GM12801 (cell line): ENCODE results near the gene TTC13.

Experiments used
- TF ChIP-seq, protein P1 (sequence below): IDR thresholded peaks from one replicate; pipeline ENCODE4 v1.5.1; 2011; ENCODE audit warnings: control low read depth; ENCODE audit not compliant: insufficient read length; ENCODE audit errors: extremely low read depth

Gene TTC13

DNA sequence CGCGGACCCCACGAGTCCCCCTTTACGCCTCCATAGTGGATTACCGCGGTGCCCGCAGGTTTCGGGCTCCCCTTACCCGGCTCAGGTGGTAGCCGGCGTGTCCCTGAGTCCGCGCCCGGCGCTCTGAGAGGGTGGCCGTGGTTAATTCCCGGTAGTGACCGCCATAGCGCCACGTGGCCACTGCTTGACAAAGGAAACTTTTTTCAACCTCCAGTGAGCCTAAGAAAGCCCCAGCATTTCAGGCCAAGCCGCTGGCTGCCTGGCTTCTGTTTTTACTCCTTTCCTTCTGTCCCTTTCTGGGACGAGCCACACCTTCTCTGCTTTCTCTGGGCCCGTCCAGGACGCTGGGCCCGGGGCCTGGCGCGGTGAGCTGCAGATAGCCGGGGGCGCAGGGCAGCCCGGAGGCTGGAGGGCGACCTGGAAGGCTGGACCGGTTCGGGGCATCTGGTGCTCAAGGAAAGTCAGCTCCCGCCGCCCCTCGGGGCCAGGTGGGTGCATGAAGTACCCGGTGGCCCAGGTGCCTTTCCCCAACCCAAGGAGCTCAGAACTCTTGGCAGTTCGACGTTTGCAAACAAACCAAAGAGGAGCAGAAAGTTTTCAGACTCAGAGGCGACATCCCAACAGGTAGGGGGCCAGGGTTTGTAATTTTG lies 109.8 kb downstream of the TTC13 start:
- TF ChIP-seq, protein P1, sequence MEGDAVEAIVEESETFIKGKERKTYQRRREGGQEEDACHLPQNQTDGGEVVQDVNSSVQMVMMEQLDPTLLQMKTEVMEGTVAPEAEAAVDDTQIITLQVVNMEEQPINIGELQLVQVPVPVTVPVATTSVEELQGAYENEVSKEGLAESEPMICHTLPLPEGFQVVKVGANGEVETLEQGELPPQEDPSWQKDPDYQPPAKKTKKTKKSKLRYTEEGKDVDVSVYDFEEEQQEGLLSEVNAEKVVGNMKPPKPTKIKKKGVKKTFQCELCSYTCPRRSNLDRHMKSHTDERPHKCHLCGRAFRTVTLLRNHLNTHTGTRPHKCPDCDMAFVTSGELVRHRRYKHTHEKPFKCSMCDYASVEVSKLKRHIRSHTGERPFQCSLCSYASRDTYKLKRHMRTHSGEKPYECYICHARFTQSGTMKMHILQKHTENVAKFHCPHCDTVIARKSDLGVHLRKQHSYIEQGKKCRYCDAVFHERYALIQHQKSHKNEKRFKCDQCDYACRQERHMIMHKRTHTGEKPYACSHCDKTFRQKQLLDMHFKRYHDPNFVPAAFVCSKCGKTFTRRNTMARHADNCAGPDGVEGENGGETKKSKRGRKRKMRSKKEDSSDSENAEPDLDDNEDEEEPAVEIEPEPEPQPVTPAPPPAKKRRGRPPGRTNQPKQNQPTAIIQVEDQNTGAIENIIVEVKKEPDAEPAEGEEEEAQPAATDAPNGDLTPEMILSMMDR = no peak

DNA sequence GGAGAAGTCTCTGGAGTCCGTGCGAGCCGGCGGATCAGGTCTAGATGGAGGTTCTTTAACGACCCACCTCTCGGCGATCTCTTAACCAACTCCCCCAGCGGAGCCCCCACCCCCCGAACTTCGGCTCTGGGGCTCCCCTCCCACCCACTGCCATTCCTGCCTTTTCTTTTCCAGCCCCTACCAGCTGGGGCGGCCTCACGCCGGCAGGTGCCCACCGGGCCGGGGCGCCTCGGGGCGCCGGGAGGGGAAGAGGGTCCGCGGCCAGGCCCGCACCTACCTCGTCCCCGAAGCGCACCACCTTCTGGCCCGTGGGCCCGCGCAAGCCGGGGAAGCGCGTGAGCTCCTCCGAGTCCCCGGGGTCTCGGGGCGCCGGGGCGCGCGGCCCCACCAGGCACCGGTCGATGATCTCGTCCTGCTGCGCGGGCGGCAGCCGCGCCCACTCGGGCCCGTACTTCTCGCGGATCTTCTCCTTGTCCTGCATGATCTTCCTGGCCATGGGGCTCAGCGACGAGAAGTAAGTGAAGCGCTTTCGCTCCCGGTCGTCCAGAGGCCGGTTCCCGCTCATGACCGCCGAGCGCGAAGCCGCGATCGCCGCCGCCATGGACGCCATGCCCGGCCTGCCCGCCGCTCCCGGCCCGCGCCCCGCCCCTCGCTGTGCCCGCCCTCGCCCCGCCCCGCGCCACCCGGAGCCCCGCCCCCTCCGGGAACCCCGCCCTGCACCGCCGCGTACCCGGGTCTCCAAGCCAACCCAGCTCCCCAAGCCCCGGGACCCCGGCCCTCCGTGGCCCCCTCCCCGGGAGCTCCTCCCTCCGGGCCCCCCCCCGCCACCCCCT lies 110.5 kb downstream of the TTC13 start, which contains the start of gene C1orf198:
TSS of gene C1orf198 (minus strand) at position 619 of the 833 bp plus-strand sequence. CDS start at position 610, 9 bp downstream.
- TF ChIP-seq, protein P1 = no peak

GRCh38 chr1:230867101-230867902 lies 111.4 kb downstream of the TTC13 start:
- TF ChIP-seq, protein P1 = no peak

DNA sequence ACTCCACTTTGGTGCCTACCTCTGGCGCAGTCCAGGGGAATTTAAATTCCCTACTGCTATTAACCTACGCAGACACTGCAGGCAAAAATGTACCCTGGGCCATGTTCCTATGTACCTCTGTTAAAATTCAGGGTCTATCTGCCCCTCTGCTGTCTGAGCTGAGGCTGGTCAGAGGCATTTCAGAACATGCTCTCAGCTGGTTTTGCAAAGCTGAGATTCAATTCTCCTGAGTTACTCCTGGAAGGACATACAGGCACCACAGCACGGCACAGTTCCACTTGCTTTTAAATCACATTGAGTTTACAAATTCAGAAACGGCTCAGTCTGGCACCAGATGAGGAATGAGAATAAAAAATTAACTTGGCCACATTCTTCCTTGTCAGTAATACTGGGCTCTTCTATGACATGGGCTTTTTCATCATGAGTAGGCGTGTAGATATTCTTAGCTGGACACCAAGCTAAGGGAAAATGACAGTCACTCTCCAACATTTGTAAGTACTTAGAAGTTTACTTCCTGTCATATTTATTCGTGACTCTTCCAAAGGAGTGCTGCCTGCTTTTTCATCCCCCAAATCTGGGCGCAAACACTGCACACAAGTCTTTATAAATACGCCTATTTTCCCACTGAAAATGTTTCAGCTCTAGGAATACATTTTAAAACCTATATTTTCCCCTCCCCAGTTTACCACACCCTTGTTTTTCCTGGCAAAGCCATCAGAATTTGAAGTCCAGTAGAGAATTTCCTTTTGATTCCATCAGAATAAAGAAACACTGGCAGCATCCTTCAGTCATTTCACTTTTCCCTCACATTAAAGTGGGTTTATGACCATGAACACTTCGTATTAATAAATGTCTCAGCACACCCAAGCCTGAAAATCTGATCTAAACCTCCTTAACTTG lies 112.2 kb downstream of the TTC13 start:
- TF ChIP-seq, protein P1 = no peak

GRCh38 chr1:230865062-230865817 lies 113.4 kb downstream of the TTC13 start:
- TF ChIP-seq, protein P1 = no peak

GRCh38 chr1:230864441-230864840 lies 114.2 kb downstream of the TTC13 start:
- TF ChIP-seq, protein P1 = no peak
